ENCODE data around the gene PEAR1. TPM values are rescaled to one million over a fixed set of nuclear protein-coding genes. Genes with fewer than 3 reads are reported as not detected.

PEAR1 gene
- total and polyA plus RNA-seq, 2 donors (not counting 1 experiment from before 2014, with no cell fraction given), result 2.6 to 41.5 TPM

DNA sequence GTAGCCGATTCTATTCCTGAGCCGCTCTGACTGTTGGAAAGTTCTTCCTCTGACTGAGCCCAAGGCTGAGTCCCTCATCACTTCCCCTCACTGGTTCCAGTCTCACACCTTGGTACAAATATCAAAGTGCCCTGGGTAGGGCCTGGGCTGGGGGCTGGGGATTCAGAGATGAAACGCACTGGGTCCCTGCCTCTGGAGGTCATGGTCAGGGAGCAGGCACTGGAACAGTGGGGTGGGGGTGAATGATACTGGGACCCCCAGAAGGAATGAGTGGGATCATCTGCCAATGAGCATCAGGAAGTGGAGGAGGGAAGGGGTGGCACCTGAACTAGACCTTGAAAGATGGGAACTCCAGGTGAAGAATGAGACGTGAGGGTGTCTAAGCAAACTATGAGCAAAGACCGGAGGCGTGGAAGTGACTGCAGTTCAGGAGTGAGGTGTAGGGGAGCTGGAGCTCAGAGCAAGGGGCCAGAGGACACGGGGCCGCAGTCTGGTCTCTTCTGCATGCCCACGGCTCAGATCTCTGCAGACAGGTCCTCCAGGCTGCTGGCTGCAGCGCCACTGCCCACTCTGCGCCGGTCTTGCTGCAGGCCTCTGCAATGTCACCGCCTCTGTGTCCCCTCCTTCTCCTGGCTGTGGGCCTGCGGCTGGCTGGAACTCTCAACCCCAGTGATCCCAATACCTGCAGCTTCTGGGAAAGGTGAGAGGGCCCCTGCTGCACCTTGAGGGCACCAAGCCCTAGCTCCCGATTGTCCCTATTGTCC lies 10.0 kb downstream of the PEAR1 start:
- H4K20me1 ChIP-seq (ENCODE audit: control insufficient read depth, extremely low read depth, insufficient read depth, low read length), result no peaks in the 10 kb centered on the region
- H2AFZ ChIP-seq (ENCODE audit: low read length), result no peak overlapping the region
- DNase-seq (ENCODE audit: low read depth in 2 of 2), result no peak
- H3K4me3 ChIP-seq (replicated peaks in 1 of 4; ENCODE audit: control extremely low read depth in 1 of 4, insufficient read depth in 1 of 4, low read depth in 3 of 4, low read length in 4 of 4), result no peak overlapping the region
- H3K36me3 ChIP-seq (ENCODE audit: control insufficient read depth, insufficient read depth, low read length), result peaks cover 23% of the 10 kb centered on the region
- H3K9me3 ChIP-seq (ENCODE audit: control insufficient read depth, insufficient read depth, low read depth, low read length), result no peaks in the 10 kb centered on the region
- H3K9ac ChIP-seq (ENCODE audit: insufficient read depth, low read length), result peak overlapping the region; percentile 33
- H3K27me3 ChIP-seq (ENCODE audit: control insufficient read depth, insufficient read depth, low read length), result no peaks in the 10 kb centered on the region
- H3K79me2 ChIP-seq (ENCODE audit: control insufficient read depth, insufficient read depth, low read length), result peaks cover 69% of the 10 kb centered on the region
- peak overlapping the region; percentile 65 for H3K27ac ChIP-seq (ENCODE audit: insufficient read depth, low read length)
- H3K4me2 ChIP-seq (ENCODE audit: extremely low read depth, insufficient read depth, low read length), result no peak overlapping the region
- H3K4me1 ChIP-seq (ENCODE audit: control insufficient read depth, extremely low read depth, insufficient read depth, low read length), result peaks cover 64% of the 10 kb centered on the region
- TF ChIP-seq, protein P1, sequence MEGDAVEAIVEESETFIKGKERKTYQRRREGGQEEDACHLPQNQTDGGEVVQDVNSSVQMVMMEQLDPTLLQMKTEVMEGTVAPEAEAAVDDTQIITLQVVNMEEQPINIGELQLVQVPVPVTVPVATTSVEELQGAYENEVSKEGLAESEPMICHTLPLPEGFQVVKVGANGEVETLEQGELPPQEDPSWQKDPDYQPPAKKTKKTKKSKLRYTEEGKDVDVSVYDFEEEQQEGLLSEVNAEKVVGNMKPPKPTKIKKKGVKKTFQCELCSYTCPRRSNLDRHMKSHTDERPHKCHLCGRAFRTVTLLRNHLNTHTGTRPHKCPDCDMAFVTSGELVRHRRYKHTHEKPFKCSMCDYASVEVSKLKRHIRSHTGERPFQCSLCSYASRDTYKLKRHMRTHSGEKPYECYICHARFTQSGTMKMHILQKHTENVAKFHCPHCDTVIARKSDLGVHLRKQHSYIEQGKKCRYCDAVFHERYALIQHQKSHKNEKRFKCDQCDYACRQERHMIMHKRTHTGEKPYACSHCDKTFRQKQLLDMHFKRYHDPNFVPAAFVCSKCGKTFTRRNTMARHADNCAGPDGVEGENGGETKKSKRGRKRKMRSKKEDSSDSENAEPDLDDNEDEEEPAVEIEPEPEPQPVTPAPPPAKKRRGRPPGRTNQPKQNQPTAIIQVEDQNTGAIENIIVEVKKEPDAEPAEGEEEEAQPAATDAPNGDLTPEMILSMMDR (conservative IDR thresholded peaks at IDR 0.05 in 1 of 2, IDR thresholded peaks at IDR 0.05 in 1 of 2; ENCODE audit: low read depth in 1 of 2, low read length in 2 of 2), result no peak
- no peak for TF ChIP-seq EZH2 (IDR thresholded peaks at IDR 0.05; ENCODE audit: low read length, missing control alignments)

DNA sequence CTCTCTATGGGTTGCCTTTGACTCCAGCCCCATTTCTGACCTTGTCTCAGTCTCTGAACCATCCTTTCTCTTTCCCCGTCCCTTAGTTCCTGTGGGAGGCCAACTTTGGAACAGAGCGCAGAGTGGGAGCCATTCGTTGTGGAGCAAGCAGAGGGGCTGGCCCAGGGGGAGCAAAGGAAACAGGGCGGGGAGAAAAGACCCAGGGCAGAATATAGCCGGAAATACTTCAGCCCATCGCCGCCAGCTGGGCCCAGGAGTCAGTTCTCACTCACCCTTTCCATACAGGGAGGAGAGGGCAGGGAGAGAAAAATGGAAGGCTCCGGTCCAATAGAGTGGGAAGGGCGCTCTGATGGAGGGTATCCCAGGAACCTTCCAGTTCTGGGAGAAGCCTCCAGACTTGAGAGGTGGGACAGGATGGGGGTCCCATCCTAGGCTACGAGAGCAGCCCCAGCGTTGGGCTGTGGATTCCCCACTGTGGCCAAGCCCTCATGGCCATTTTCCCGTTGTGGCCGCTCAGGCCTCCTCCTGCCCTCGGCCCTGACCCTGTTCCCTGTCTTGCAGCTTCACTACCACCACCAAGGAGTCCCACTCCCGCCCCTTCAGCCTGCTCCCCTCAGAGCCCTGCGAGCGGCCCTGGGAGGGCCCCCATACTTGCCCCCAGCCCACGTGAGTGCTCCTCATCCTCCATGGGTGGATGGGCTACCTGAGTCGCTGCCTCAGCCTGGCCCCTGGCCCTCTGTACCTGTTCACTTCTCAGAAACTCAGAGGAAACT lies 10.9 kb downstream of the PEAR1 start:
- no peaks in the 10 kb centered on the region for H3K27me3 ChIP-seq (ENCODE audit: control insufficient read depth, insufficient read depth, low read length)
- no peak overlapping the region for H3K9ac ChIP-seq (ENCODE audit: insufficient read depth, low read length)
- H3K4me2 ChIP-seq (ENCODE audit: extremely low read depth, insufficient read depth, low read length), result no peak overlapping the region
- H2AFZ ChIP-seq (ENCODE audit: low read length), result no peak overlapping the region
- peaks cover 57% of the 10 kb centered on the region for H3K4me1 ChIP-seq (ENCODE audit: control insufficient read depth, extremely low read depth, insufficient read depth, low read length)
- H4K20me1 ChIP-seq (ENCODE audit: control insufficient read depth, extremely low read depth, insufficient read depth, low read length), result no peaks in the 10 kb centered on the region
- DNase-seq (ENCODE audit: low read depth in 2 of 2), result no peak
- peak overlapping the region; percentile 36 for H3K27ac ChIP-seq (ENCODE audit: insufficient read depth, low read length)
- H3K9me3 ChIP-seq (ENCODE audit: control insufficient read depth, insufficient read depth, low read depth, low read length), result no peaks in the 10 kb centered on the region
- TF ChIP-seq, protein P1 (conservative IDR thresholded peaks at IDR 0.05 in 1 of 2, IDR thresholded peaks at IDR 0.05 in 1 of 2; ENCODE audit: low read depth in 1 of 2, low read length in 2 of 2), result no peak
- TF ChIP-seq EZH2 (IDR thresholded peaks at IDR 0.05; ENCODE audit: low read length, missing control alignments), result no peak
- peaks cover 28% of the 10 kb centered on the region for H3K36me3 ChIP-seq (ENCODE audit: control insufficient read depth, insufficient read depth, low read length)
- H3K4me3 ChIP-seq (replicated peaks in 1 of 4; ENCODE audit: control extremely low read depth in 1 of 4, insufficient read depth in 1 of 4, low read depth in 3 of 4, low read length in 4 of 4), result no peak overlapping the region
- H3K79me2 ChIP-seq (ENCODE audit: control insufficient read depth, insufficient read depth, low read length), result peaks cover 61% of the 10 kb centered on the region

DNA sequence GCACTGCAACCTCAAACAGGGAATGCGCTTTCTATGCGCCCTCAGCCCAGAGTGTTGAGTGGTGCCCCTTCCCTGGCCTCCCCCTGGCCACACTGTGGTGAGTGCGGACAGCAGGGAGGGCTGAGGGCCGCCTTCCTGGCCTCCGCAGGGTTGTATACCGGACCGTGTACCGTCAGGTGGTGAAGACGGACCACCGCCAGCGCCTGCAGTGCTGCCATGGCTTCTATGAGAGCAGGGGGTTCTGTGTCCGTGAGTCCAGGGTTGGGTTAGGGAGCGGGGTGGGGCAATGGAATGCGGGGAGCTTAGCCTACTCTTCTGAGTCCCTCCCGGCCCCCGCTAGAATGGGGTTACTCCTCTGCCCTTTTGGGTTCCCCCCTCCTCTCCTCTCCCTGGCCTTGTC lies 11.7 kb downstream of the PEAR1 start:
- no peaks in the 10 kb centered on the region for H3K9me3 ChIP-seq (ENCODE audit: control insufficient read depth, insufficient read depth, low read depth, low read length)
- H4K20me1 ChIP-seq (ENCODE audit: control insufficient read depth, extremely low read depth, insufficient read depth, low read length), result no peaks in the 10 kb centered on the region
- H3K4me1 ChIP-seq (ENCODE audit: control insufficient read depth, extremely low read depth, insufficient read depth, low read length), result peaks cover 50% of the 10 kb centered on the region
- no peak overlapping the region for H3K4me3 ChIP-seq (replicated peaks in 1 of 4; ENCODE audit: control extremely low read depth in 1 of 4, insufficient read depth in 1 of 4, low read depth in 3 of 4, low read length in 4 of 4)
- H3K27me3 ChIP-seq (ENCODE audit: control insufficient read depth, insufficient read depth, low read length), result no peaks in the 10 kb centered on the region
- TF ChIP-seq, protein P1 (conservative IDR thresholded peaks at IDR 0.05 in 1 of 2, IDR thresholded peaks at IDR 0.05 in 1 of 2; ENCODE audit: low read depth in 1 of 2, low read length in 2 of 2), result no peak
- DNase-seq (ENCODE audit: low read depth in 2 of 2), result no peak
- H3K27ac ChIP-seq (ENCODE audit: insufficient read depth, low read length), result no peak overlapping the region
- H3K36me3 ChIP-seq (ENCODE audit: control insufficient read depth, insufficient read depth, low read length), result peaks cover 32% of the 10 kb centered on the region
- H3K79me2 ChIP-seq (ENCODE audit: control insufficient read depth, insufficient read depth, low read length), result peaks cover 55% of the 10 kb centered on the region
- H2AFZ ChIP-seq (ENCODE audit: low read length), result no peak overlapping the region
- no peak overlapping the region for H3K4me2 ChIP-seq (ENCODE audit: extremely low read depth, insufficient read depth, low read length)
- no peak overlapping the region for H3K9ac ChIP-seq (ENCODE audit: insufficient read depth, low read length)

Measured in fibroblast of lung (primary cell).